ENCODE results near the gene ANKS1A. TPM values are rescaled to one million over a fixed set of nuclear protein-coding genes. Genes with fewer than 3 reads are reported as not detected.

Gene ANKS1A
- total RNA-seq, 4 donors from 2014 or later: 25.7 to 49.7 (median 28.1) TPM

- ATAC-seq (ENCODE audit: low FRiP score): no peak
Observed at GRCh38 chr6:34908194-34908593, 19.1 kb downstream of the ANKS1A start.

DNA sequence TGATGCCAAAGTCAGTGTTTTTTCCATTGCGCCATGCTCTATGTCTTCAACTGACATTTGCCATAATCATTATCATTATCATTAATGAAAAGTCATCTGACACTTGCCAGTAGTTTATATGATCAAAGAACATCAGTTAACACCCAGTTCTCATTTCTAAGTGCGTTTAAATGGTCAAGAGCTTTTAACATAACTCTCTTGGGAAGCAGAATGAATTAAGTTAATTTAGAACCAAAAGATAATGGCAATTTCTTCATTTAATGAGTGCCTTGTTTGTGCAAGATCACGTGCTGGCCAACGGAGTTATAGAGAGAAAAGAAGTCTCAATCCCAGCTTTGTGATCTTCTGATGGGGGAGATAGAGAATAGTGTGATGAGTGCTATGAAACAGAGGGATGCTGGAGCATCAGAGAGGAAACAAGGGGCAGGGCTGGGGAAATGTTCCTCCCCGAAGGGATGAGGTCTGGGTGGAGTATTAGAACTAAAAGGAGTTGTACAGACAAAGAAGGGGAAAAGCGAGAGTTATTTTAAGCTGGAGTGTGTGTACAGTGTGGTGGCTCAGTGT, 20.3 kb downstream of the ANKS1A start:
- DNase-seq (ENCODE audit: low spot score) (no peak), ATAC-seq (ENCODE audit: low FRiP score) (no peak)
- TF ChIP-seq, protein P1, sequence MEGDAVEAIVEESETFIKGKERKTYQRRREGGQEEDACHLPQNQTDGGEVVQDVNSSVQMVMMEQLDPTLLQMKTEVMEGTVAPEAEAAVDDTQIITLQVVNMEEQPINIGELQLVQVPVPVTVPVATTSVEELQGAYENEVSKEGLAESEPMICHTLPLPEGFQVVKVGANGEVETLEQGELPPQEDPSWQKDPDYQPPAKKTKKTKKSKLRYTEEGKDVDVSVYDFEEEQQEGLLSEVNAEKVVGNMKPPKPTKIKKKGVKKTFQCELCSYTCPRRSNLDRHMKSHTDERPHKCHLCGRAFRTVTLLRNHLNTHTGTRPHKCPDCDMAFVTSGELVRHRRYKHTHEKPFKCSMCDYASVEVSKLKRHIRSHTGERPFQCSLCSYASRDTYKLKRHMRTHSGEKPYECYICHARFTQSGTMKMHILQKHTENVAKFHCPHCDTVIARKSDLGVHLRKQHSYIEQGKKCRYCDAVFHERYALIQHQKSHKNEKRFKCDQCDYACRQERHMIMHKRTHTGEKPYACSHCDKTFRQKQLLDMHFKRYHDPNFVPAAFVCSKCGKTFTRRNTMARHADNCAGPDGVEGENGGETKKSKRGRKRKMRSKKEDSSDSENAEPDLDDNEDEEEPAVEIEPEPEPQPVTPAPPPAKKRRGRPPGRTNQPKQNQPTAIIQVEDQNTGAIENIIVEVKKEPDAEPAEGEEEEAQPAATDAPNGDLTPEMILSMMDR (IDR thresholded peaks at IDR 0.05): no peak

More at GRCh38 chr6:34908194-34908593, 19.1 kb downstream of the ANKS1A start:
- DNase-seq (ENCODE audit: low spot score): no peak
- TF ChIP-seq, protein P1 (IDR thresholded peaks at IDR 0.05): no peak

DNA sequence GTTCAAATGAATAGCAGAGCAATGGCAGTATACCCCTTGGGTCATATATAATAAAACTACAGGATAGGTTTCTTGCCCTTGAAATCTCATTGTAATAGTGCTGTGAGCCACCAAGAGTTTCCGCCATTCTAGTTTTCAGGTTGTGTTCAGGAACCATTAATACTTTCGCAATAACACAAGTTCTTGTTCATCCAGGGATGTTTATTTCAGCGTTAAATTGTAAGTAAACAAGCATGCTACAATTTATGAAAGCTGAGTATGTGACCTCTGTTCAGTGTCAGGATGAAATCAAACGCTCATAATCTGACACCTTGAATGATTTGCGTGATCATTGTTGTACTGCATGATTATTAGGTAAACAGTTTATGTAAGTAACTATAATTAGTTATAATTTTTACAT, 22.8 kb downstream of the ANKS1A start:
- no peak for ATAC-seq (ENCODE audit: low FRiP score)
- TF ChIP-seq, protein P1 (IDR thresholded peaks at IDR 0.05): no peak
- no peak for DNase-seq (ENCODE audit: low spot score)

DNA sequence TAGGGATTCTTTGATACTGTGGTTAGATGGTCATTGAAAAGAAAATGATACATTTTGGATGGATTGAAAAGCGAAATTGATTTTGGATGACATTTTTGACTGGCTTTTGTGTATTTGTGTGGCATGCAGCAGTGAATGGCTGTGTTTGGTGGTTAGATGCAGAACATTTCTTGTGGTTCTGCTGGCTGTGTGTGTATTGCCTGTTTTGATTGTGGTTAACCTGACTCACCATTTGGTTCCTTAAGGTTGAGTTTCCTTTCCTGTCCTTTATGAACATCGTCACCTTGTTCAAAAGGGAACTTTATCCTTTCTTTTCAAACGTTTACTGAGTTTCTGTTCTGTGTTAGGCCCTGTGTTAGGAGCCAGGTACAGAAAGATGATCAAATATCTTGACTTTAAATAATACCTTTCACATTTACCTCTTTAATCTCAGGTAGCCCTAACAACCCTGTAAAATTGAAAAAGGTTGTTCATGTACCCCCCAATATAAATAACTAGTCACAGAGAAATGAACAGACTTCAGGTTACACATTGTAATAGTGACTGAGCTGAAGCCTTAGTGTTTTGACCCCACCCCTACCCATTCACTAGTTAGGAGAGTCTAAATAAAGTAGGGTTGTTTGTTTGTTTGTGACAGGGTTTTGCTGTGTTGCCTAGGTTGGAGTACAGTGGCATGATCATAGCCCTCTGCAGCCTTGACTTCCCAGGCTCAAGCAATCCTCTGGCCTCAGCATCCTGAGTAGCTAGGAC, 23.8 kb downstream of the ANKS1A start:
- TF ChIP-seq, protein P1 (IDR thresholded peaks at IDR 0.05): no peak
- no peak for DNase-seq (ENCODE audit: low spot score)
- no peak for ATAC-seq (ENCODE audit: low FRiP score)

DNA sequence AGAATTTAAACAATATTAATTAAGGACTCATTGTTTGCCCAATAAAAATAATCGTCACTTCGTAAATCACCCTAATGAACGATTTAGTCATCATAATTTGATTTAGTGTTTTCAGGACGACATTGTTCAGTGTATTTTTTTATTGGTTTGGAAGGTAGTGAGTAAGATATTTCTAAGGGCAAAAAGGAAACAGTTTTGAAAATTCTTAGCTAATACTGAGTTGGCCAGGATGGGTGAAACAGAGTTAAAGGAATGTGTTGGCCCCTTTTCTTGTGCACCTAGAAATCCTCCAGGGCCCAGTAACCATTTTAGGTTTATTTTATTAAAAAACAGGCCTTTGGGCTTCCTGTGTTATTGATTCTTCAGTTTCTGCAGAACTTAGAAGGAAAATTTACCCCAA, 25.3 kb downstream of the ANKS1A start:
- ATAC-seq (ENCODE audit: low FRiP score) (no peak), DNase-seq (ENCODE audit: low spot score) (no peak)
- TF ChIP-seq, protein P1 (IDR thresholded peaks at IDR 0.05): no peak

DNA sequence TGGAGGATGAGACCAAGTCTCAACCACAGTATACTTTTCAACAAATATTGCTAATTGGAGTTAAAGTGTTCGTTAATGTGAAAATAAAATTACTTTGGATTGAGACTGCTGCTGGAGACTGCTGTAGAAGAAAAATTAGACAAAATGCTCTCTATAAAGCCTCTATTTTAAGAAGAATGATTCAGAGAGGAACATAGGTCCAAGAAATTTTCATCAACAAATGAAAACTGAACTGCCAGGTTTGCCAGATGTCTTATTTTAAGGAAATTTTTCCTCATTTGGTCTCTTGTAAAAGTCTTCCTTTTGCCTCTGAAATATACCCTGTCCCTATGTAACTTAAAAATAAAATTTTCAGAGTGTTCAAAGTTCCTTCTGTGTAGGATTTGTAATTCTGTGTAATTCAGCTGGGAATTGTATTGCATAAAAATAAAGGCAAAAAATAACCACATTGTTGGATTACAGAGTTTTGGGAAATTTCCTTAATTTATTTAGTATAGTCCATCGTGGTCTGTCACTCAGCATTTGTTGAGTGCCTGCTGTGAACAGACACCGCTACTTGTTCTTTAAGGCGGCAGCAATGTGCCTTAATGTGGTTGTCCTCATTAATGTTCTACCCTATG, 27.4 kb downstream of the ANKS1A start:
- DNase-seq (ENCODE audit: low spot score): no peak
- no peak for ATAC-seq (ENCODE audit: low FRiP score)
- TF ChIP-seq, protein P1 (IDR thresholded peaks at IDR 0.05): no peak
